Kidney glomerular epithelial cell (primary cell): ENCODE results near the gene BRSK1.

ENCODE experiments used
- DNase-seq: peaks from one replicate; lab custom pipeline; 2025; lab: John Stamatoyannopoulos, UW

BRSK1 gene

DNA sequence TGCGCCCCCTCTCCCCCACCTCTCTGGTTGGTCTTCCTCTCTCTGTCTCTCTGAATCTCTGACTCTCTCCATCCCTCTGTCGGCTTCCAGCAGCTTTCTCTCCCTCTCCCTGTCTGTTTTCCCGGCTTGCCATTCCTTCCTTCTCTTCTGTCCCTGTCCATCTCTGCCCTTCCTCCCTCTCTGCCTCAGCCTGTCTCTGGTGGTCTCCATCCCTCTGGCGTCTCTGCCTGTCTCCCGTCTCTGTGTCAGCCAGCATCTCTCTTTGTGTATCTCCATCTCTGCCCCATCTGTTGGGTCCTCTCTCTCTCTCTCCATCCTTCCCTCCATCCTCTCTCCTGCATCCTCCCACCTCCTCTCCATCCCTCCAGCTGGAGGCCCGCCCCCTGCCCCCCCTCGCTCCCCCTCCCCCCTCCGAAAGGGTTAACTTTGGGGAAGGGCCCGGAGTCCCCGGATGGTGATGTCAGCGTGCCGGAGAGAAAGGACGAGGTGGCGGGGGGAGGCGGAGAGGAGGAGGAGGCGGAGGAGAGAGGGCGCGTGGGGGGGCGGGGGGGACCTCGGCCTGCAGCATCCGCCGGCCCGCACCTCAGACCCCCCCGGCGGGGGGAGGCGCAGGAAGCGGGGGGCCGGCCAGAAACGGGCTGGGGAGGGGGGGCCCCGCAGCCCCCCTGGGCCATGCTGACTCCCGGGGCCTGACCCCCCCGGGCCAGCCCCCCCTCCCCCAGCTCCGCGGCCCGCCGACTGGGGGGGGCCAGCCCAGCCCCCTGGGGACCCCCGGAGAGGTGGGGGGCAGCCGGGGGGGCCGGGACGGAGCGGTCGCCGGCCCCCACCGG, at the start of gene BRSK1:
Gene BRSK1 (plus strand): TSS at position 450 of the 830 bp plus-strand sequence. CDS start 446 bp downstream, outside the sequence.
- peak; percentile 1 for DNase-seq

DNA sequence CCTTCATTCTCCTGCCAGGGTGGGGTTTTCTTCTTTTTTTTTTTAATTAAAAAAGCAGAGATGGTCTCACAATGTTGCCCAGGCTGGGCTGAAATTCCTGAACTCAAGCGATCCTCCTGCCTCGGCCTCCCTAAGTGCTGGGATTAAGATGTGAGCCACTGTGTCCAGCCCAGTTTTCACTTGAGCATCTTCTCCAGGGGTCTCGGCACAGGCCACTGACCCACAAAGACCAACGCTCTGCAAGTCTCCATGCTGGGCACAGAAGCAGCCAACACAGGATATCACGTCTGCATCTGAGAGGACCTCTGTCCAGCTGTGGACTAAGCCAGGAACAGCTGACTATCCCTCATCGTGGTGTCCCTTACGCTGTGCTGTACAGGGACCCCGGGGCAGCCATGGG, 45.8 kb upstream of the BRSK1 start:
- DNase-seq: no peak

GRCh38 chr19:55239004-55239403, 44.8 kb upstream of the BRSK1 start:
- DNase-seq: no peak

GRCh38 chr19:55240713-55241020, 43.1 kb upstream of the BRSK1 start:
- no peak for DNase-seq

GRCh38 chr19:55241143-55241934, 42.5 kb upstream of the BRSK1 start:
- DNase-seq: no peak

DNA sequence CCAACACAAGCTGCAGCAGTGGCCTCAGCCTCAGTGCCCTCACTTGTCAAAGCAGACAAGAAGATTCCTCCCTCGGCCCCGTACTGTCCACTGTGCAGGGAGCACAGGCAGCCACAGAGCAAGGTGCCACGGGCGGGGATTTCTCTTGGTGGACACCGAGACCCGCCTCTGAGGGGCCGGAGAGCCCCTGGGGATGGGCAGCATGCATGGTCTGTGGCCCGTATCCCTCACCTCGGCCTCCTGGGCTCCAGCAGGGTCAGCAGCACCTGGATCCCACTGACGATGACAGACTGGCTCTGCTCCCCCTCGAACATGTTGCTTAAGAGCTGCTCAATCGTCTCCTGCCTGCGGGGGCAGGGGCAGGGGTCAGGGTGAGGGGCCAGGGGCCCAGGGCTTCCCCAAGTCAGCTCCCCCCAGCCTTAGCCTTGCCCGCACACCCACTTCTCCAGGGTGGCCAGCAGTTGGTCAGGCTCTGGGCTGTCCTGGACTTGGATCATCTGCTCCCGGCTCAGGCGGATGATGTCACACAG, 41.8 kb upstream of the BRSK1 start:
- no peak for DNase-seq

DNA sequence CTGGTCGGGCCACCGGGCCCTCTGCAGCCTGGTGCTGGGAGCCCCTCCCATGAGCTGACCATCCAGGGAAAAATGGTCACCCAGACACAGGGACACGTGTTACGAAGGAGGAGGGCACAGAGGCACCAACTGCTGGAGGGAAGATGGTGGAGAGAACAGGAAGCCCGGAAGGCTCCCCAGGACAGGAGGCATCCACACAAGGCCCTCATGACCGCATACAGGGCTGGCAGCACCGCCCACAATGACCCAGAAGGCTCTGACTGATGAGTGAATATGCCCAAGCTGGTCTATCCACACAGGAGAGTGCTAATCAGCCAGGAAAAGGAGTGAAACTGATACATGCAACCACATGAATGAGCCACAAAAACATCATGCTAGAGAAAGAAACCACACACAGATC, 41.3 kb upstream of the BRSK1 start:
- no peak for DNase-seq

DNA sequence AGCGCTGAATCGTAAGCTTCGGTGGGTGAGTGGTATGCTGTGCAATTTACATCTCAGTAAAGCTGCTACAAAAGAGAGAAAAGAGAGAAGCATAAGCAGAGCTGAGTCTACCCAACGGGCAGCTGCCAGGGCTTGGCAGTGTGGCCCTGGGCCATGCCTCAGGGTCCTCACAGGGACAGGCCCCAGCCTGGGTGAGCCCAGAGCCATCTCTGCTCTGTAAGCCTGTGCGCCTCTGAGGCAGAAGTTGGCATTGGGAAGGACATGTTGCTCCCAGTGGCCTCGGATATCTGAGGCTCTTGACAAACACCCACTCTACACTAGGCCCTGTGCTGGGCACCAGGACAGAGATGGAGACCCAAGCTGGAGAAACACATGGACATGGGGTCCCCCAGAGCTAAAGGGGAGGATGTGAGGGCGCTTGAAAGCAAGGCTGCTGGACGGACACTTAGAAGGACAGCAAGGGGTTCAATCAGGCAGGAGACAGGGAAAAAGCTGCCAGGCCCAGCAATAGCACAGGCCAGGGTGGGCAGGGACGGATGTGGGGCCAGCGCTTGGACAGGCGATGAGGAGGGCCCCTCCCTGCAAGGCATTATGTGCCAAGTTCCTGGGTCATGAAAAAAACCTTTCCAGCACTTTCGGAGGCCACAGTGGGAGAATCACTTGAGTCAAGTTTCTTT, 39.7 kb upstream of the BRSK1 start:
- DNase-seq: no peak

DNA sequence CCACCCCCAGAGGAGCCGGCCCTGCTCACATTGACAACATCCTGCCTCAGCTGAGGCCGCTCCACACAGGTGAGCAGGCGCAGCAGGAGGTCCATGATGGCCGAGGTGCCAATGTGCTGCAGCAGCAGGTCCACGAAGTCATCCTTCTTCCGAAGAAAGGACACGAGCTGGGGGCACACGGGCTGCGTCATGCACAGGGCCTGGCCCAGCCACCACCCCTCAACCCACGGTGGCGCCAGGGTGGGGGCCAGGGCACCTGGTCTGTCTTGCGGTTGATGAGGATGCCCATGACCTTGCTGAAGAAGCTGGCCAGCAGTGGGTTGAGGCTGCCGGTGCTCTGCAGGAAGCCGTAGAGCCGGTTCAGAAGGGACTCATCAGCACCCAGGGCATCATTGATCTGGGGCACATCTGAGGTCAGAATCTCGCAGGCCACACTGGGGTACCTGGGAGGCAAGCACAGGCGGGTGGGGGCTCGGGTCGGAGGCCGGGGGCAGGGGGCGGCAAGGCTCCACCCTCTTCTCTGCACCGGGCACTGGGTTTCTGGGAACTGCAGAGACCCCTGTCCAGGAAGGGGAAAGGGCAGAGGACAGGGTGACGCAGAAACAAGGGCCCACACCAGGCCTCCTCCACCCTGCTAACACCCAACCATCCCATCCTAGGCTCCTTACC, 38.4 kb upstream of the BRSK1 start:
- DNase-seq: no peak

- no peak for DNase-seq
Observed at GRCh38 chr19:55246462-55247451, 37.0 kb upstream of the BRSK1 start.

- peak; percentile 24 for DNase-seq
Observed at GRCh38 chr19:55247621-55248099, 36.1 kb upstream of the BRSK1 start.

DNA sequence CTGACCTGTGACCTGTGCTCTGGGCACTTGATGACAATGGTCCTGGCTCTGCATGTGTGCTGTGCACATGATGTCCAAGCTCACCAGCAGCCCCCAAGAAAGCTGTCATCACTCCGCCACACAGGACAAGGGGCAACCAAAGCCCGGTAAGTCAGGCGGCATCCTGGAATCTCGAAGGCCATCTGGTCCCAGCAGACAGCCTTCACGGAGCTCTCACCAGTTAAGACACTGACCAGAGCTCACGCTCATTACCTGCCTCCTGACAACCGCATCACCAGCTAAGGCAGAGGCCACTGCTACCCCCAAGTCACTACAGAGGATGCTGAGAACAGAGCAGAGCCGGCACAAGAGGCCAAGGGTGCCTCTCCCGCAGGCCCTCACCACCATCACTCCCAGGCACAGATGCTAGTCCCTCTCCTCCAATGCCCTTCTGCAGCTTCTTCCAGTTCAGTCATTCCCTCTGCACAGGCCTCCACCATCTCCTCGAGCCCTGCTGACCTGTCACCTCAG, 35.6 kb upstream of the BRSK1 start:
- DNase-seq: no peak

- no peak for DNase-seq
Observed at GRCh38 chr19:55248704-55249103, 35.1 kb upstream of the BRSK1 start.

GRCh38 chr19:55249841-55250240, 34.0 kb upstream of the BRSK1 start:
- DNase-seq: no peak

GRCh38 chr19:55250262-55251036, 33.3 kb upstream of the BRSK1 start:
- DNase-seq: no peak

GRCh38 chr19:55251341-55252081, 32.3 kb upstream of the BRSK1 start:
- peak; percentile 39 for DNase-seq

DNA sequence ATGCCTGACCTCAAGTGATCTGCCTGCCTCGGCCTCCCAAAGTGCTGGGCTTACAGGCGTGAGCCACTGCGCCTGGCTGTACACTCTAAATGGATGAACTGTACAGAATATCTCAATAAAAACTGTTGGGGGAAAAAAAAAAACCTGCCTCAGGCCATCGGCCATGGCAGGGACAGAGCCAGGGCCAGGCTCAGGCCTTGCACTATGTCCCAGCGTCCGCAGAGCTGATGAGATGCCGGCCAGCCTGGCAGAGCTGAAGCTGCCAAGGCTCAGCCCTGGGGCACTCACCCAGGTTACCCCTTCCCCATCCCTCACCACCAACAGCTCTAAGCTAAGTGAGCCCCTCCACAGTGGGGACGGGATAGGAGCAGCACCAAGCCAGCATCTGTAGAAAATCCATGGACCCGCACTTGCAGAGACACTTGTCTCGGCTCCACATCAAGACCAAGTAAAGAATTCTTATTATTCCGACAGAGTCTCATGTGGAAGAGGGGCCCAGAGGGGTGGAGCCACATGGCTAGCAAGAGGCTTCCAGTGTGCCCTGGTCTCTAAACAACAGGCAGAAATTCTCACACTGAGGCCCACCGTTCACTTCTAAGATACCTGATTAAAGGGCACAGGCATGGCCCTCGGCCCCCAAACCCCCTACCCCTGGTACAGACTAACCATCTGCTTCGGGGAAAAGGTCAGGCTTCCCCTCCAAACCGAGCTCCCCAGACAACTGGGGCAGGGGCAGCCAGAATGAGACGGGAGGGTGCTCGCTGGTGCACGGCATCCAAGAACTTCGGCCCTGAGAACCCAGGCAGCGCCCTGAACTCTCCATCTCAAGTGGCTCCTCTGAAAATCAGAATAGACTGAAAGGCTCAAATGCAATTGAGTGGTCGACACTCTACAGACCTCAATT, 30.8 kb upstream of the BRSK1 start:
- no peak for DNase-seq
